Lower leg skin (tissue), 3 donors: Measurements from ENCODE around the gene RNF149.

ENCODE experiments used
- CTCF ChIP-seq, 3 donors: fragments of 450-650 bp; IDR thresholded peaks; one replicate each; pipeline ENCODE4 v1.5.1; 2016; ENCODE audit warnings: antibody characterized with exemption in 3 of 3, mild to moderate bottlenecking in 3 of 3, moderate library complexity in 2 of 3
- POLR2A ChIP-seq, 2 donors: fragments of 450-650 bp; IDR thresholded peaks; one replicate each; pipeline ENCODE4 v1.6.1; 2016 to 2017; ENCODE audit warnings: antibody characterized with exemption in 2 of 2, mild to moderate bottlenecking in 1 of 2, moderate library complexity in 1 of 2

- no peak for TF ChIP-seq CTCF (IDR thresholded peaks at IDR 0.05)
- no peak for TF ChIP-seq POLR2A (IDR thresholded peaks at IDR 0.05)
Observed at GRCh38 chr2:101294861-101295260, 13.6 kb downstream of the RNF149 start.
